Activated naive CD4-positive, alpha-beta T cell treated with anti-CD3 and anti-CD28 coated beads, Interleukin-2, amount 10 ng/mL, durations not matched to agents 7 days and 5 days (primary cell): Measurements from ENCODE around the gene POLD1.

Source experiments
- CTCF ChIA-PET: fragments of 350-600 bp; sonication (Branson Sonifier 250); formaldehyde crosslinking; loops from one replicate; lab custom pipeline; 2021; ENCODE audit warnings: antibody characterized with exemption; lab: Charles Lee
- DNase-seq: peaks from one replicate; pipeline ENCODE4 v3.0.0-alpha.2; 2020
- H3K27ac Mint-ChIP-seq: one replicate; pipeline ENCODE4 v1.8.0; 2021; ENCODE audit warnings: mild to moderate bottlenecking, moderate library complexity, mixed read lengths
- H3K27me3 Mint-ChIP-seq: one replicate; pipeline ENCODE4 v1.8.0; 2021; ENCODE audit warnings: mild to moderate bottlenecking, mixed read lengths
- H3K36me3 Mint-ChIP-seq: one replicate; pipeline ENCODE4 v1.8.0; 2021; ENCODE audit warnings: mixed read lengths
- H3K4me1 Mint-ChIP-seq: one replicate; pipeline ENCODE4 v1.8.0; 2021; ENCODE audit warnings: mixed read lengths
- H3K4me3 Mint-ChIP-seq: one replicate; pipeline ENCODE4 v1.8.0; 2021; ENCODE audit warnings: mild to moderate bottlenecking, moderate library complexity, mixed read lengths
- H3K9me3 Mint-ChIP-seq: one replicate; pipeline ENCODE4 v1.8.0; 2021; ENCODE audit warnings: mixed read lengths

Gene POLD1

DNA sequence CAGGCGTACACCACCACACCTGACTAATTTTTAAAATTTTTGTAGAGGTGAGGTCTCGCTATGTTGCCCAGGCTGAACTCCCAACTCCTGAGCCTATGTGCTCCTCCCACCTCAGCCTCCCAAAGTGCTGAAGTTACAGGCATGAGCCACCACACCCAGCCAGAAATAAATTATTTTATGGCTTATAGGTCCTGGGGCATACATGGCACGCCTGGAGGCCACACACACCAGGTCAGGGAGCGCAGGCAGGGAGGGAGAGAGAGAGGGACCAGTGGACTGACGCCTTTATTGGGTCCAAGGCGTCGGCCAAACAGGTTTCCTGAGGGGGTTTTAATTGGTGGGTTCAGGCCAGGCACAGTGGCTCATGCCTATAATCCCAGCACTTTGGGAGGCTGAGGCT lies 41.4 kb downstream of the POLD1 start:
- Mint-ChIP-seq H3K27ac (no peak overlapping the region), H3K27me3 (peaks cover 30% of the 10 kb centered on the region), H3K9me3 (no peaks in the 10 kb centered on the region), H3K36me3 (no peaks in the 10 kb centered on the region), H3K4me1 (peaks cover 7% of the 10 kb centered on the region), H3K4me3 (no peak overlapping the region)
- CTCF ChIA-PET = no interaction called here
- no peak for DNase-seq

DNA sequence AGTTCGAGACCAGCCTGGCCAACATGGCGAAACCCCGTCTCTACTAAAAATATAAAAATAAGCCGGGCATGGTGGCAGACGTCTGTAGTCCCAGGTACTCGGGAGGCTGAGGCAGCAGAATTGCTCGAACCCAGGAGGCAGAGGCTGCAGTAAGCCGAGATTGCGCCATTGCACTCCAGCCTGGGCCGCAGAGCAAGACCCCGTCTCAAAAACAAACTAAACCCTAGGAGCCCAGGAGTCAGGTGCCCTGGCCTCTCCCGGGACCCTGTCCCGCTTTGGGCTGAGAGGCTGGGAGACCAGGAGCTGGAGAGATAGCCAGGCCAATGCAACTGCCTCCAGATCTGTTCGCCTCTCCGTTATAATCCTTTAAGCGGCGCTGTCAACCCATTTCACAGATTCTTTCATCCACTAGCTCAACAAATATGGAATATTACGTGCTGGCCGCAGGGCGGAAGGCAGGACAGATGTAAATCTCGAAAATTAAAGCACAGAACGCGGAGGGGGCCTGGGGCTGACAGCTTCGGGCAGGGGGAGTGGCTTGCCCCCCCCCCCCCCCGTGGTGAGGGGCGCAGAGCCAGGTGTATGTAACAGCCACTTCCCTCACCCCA lies 43.3 kb downstream of the POLD1 start:
- no peak overlapping the region for H3K27ac Mint-ChIP-seq
- no peaks in the 10 kb centered on the region for H3K9me3 Mint-ChIP-seq
- peaks cover 46% of the 10 kb centered on the region for H3K27me3 Mint-ChIP-seq
- DNase-seq = no peak
- H3K36me3 Mint-ChIP-seq = no peaks in the 10 kb centered on the region
- peaks cover 17% of the 10 kb centered on the region for H3K4me1 Mint-ChIP-seq
- H3K4me3 Mint-ChIP-seq = peak overlapping the region; percentile 21
- CTCF ChIA-PET = no interaction called here

DNA sequence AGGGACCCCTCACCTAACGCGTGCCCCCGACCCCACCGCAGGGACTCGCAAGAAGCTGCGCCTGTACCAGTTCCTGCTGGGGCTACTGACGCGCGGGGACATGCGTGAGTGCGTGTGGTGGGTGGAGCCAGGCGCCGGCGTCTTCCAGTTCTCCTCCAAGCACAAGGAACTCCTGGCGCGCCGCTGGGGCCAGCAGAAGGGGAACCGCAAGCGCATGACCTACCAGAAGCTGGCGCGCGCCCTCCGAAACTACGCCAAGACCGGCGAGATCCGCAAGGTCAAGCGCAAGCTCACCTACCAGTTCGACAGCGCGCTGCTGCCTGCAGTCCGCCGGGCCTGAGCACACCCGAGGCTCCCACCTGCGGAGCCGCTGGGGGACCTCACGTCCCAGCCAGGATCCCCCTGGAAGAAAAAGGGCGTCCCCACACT lies 43.9 kb downstream of the POLD1 start:
- Mint-ChIP-seq H3K4me1 (peaks cover 17% of the 10 kb centered on the region), H3K4me3 (peak overlapping the region; percentile 38), H3K27me3 (peaks cover 52% of the 10 kb centered on the region), H3K9me3 (no peaks in the 10 kb centered on the region), H3K36me3 (no peaks in the 10 kb centered on the region), H3K27ac (no peak overlapping the region)
- DNase-seq = peak; percentile 63
- CTCF ChIA-PET = interaction anchor here (0.8 kb wide), 1 partner anchor 13 kb away, joined by 3 read pairs; no protein-coding TSS in a partner anchor

DNA sequence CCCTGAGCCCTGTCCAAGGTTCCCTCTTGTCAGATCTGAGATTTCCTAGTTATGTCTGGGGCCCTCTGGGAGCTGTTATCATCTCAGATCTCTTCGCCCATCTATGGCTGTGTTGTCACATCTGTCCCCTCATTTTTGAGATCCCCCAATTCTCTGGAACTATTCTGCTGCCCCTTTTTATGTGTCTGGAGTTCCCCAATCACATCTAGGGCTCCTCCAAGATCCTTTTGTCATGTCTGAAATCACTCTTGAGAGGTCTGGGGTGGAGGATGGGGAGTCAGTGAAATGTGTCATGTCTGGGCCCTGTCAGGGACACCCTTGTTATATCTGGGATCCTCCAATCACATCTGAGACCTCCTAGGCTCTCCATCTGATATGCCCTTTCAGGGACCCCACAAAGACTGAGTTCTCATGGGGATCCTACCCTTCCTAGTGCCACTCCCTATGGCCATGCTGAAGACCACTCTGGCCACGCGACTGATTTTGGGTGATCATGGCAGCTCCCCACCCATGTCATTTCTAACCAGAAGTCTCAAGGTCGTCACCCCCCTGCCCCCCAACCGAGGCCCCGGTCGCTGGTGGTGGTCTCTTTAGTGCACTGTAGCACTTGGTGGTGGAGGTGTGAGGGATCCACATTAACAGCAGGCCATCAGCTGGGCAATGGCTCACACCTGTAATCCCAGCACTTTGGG lies 44.8 kb downstream of the POLD1 start:
- Mint-ChIP-seq H3K27ac (no peak overlapping the region), H3K4me1 (peaks cover 17% of the 10 kb centered on the region), H3K36me3 (no peaks in the 10 kb centered on the region), H3K4me3 (no peak overlapping the region), H3K9me3 (no peaks in the 10 kb centered on the region), H3K27me3 (peaks cover 61% of the 10 kb centered on the region)
- DNase-seq = no peak
- CTCF ChIA-PET = interaction anchor here (0.8 kb wide), 1 partner anchor 14 kb away, joined by 3 read pairs; no protein-coding TSS in a partner anchor

DNA sequence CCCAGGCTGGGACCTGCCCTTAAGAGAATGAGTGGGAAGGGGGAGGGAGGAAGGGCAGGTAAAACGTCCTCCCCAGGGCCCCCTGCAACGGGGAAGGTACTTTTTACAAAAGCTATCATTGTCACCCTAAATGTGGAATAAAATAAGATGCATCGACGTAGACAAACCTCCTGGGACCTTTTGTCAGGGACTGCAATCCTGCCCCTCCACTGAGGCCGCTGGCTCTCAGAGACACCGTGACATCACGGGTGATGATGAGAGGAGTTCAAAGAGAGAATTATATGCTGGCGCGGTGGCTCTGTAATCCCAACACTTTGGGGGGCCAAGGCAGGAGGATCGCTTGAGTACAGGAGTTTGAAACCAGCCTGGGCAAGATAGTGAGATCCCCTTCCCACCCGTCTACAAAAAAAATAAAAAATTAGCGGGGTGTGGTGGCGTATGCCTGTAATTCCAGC lies 46.8 kb downstream of the POLD1 start:
- peaks cover 74% of the 10 kb centered on the region for H3K27me3 Mint-ChIP-seq
- no peaks in the 10 kb centered on the region for H3K9me3 Mint-ChIP-seq
- DNase-seq = no peak
- CTCF ChIA-PET = no interaction called here
- H3K4me1 Mint-ChIP-seq = peaks cover 17% of the 10 kb centered on the region
- no peaks in the 10 kb centered on the region for H3K36me3 Mint-ChIP-seq
- peak overlapping the region; percentile 84 for H3K4me3 Mint-ChIP-seq
- no peak overlapping the region for H3K27ac Mint-ChIP-seq

DNA sequence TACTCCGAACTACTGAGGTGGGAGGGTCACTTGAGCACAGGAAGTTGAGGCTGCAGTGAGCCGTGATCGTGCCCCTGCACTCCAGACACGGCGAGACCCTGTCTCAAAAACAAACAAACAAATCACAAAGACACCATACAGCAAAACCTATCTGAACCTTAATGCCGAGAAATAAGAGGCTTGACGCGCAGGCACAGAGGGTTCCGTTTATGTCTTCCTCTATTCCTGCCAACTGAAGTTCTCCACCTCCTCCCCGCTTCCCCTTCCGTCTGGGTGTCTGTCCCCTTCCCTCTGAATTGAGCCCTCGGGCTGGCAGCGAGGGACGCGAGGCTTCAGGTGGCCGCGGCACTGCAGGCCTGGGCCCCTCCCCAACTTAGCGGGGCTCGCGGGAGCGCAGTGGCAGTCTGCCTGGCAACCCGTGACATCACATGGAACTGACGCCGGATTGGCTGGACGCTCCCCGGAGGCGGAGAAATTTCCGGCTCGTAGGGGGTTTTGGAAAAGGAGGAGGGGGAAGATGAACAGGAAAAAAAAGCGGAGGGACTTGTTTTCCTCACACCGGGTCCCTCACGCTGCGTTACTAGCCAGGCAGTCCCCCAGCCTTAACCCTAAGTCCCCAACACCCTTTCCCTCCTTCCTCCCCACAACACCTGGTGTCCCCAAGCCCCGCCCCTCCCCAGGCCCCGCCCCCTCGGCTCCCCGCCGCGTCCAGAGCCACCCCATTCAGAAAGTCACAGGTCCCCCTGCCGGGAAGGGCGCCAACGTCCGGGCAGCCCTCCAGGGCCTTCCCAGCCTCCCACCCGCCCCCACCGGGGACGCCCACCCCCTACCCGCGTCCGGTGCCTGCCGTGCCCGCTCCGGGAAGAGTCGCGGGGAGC lies 47.4 kb downstream of the POLD1 start:
- CTCF ChIA-PET = interaction anchor here (0.7 kb wide), 1 partner anchor 9 kb away, joined by 3 read pairs; no protein-coding TSS in a partner anchor
- DNase-seq = peak; percentile 91
- Mint-ChIP-seq H3K27me3 (peaks cover 81% of the 10 kb centered on the region), H3K9me3 (no peaks in the 10 kb centered on the region), H3K36me3 (no peaks in the 10 kb centered on the region), H3K4me1 (peaks cover 17% of the 10 kb centered on the region), H3K4me3 (peak overlapping the region; percentile 84), H3K27ac (peak overlapping the region; percentile 80)

DNA sequence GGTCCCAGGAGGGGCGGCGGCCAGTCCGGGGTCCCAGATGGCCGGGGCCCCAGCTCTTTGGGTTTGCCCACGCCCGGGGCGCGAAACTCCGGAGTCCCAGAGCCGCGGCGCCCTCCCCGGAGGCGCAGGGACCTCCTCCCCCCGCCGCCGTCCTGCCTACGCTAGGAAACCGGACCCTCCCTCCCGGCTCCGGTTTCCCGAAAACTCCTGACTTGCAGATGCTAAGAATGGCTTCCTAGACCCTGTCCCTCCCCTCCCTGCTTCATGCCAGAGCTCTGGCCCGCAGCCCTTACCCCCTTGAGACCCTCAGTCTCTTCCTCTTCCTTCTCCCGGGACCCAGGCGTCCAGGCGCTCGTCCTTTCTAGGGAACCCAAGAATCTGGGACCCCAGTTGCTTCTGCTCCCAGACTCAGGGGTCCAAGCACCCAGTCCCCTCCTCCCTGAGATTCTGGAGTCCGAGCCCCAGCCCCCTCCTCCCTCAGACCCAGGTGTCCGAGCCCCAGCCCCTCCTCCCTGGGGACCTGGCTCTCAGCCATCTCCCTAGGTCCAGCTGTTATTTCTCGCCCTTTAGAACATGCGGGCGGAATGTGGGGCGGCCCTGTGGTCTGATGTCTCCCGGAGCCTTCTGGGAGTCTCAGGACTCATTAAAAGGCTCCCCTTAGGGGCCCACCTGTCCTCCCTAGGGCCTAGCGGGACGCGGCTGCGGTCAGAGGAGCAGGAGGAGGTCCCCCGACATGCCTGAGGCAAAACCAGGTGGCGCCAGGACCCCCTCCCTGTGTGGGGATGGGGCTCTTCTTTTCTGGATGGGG lies 48.3 kb downstream of the POLD1 start, which contains the start of gene MYBPC2:
MYBPC2 (plus strand) TSS at position 672 of the 808 bp plus-strand sequence; CDS start at position 734, 62 bp downstream.
- Mint-ChIP-seq H3K36me3 (no peaks in the 10 kb centered on the region), H3K4me1 (peaks cover 17% of the 10 kb centered on the region), H3K27ac (peak within 1 kb of the TSS; percentile 80), H3K4me3 (peak within 1 kb of the TSS; percentile 84), H3K9me3 (no peaks in the 10 kb centered on the region), H3K27me3 (peaks cover 83% of the 10 kb centered on the region)
- no peak for DNase-seq
- CTCF ChIA-PET = interaction anchor here (0.7 kb wide), 1 partner anchor 8 kb away, joined by 3 read pairs; no protein-coding TSS in a partner anchor

DNA sequence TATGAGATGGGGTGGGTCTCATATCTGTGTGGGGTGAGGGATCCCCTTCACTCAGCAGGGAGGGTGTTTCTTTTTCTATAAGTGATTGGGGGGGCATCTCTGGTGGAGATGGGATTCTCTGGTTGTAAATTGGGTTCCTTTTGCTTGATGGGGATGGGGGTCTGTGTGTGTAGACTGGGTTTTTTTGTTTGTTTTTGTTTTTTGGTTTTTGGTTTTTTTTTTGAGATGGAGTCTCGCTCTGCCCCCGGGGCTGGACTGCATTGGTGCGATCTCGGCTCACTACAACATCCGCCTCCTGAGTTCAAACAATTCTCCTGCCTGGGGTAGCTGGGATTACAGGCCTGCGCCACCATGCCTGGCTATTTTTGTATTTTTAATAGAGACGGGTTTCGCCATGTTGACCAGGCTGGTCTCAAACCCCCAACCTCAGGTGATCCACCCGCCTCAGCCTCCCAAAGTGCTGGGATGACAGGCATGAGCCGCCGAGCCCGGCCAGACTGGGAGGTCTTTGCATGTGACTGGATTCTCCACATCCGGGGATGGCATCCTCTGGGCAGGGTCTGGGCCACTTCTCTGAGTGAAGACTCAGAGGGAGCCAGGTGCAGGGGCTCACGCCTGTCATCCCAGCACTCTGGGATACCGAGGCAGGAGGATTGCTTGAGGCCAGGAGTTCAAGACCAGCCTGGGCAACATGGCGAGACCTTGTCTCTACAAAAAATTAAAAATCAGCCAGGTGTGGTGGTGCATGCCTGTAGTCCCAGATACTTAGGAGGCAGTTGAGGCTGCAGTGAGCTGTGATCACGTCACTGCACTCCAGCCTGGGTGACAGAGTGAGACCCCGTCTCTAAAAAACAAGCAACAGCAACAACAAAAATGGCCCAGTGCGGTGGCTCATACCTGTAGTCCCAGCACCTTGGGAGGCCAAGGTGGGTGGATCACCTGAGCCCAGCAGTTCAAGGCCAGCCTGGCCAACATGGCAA lies 49.3 kb downstream of the POLD1 start:
- peaks cover 84% of the 10 kb centered on the region for H3K27me3 Mint-ChIP-seq
- no peaks in the 10 kb centered on the region for H3K36me3 Mint-ChIP-seq
- H3K4me1 Mint-ChIP-seq = peaks cover 15% of the 10 kb centered on the region
- no peak overlapping the region for H3K27ac Mint-ChIP-seq
- DNase-seq = no peak
- H3K4me3 Mint-ChIP-seq = peak overlapping the region; percentile 68
- CTCF ChIA-PET = no interaction called here
- no peaks in the 10 kb centered on the region for H3K9me3 Mint-ChIP-seq

DNA sequence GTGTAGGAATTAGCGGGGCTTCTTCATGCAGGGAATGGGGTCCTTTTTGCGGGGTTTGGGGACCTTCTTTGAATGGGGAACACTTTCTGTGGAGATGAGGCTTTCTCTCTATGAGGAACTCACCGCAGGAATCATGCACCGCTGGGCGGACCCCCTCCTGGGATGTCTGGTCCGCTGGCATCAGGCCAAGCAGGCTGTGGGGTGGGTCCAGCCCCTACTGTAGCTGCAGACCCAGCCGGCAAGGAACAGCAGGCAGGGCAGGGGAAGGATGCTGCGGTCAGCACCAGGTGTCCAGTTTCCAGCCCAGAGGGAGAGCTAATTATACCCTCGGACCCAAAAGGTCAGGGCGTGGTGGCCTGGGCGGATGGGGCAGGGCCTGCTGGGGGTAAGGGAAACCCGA lies 50.4 kb downstream of the POLD1 start:
- H3K9me3 Mint-ChIP-seq = no peaks in the 10 kb centered on the region

DNA sequence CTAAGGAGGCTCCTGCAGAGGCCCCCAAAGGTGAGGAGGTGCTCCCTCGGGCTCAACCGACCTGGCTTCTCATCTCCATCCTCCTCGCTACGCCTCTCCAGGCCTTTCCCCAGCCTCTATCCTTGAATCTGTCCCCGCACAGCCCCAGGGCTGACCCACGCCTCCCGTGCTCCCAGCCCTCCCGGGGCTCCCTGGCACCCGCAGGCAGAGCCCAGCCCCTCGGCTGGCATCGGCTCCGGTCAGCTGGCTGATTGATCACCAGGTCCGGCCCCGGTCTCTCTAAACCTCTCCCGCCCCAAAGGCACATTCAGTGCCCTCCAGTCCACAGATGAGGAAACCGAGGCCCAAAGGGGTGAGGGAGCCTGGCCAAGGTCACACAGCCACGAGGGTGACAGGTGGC lies 51.1 kb downstream of the POLD1 start:
- Mint-ChIP-seq H3K9me3 (no peaks in the 10 kb centered on the region), H3K36me3 (no peaks in the 10 kb centered on the region), H3K27me3 (peaks cover 72% of the 10 kb centered on the region), H3K27ac (no peak overlapping the region), H3K4me3 (no peak overlapping the region), H3K4me1 (peaks cover 12% of the 10 kb centered on the region)
- CTCF ChIA-PET = interaction anchor here (1.6 kb wide), 1 partner anchor 19 kb away, joined by 3 read pairs; no protein-coding TSS in a partner anchor
- no peak for DNase-seq

More for the DNA sequence above, 50.4 kb downstream of the POLD1 start:
- Mint-ChIP-seq H3K36me3 (no peaks in the 10 kb centered on the region), H3K27ac (no peak overlapping the region), H3K4me3 (no peak overlapping the region), H3K27me3 (peaks cover 75% of the 10 kb centered on the region), H3K4me1 (peaks cover 12% of the 10 kb centered on the region)
- DNase-seq = no peak
- CTCF ChIA-PET = no interaction called here

DNA sequence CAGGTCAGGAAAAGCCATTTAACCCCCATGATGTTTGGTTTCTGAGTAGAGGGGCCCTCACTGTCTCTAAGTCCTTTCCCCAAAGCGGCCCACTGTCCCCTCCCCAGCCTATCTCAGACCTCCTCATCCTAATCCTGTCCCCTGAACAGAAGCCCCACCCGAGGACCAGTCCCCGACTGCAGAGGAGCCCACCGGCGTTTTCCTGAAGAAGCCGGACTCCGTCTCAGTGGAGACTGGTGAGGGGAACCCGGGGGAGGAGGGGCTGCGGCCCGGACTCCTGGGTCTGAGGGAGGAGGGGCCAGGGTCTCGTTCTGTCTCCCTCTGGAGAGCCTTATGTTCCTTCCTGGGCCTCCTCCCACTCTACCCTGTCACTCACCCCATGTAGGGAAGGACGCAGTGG lies 51.5 kb downstream of the POLD1 start:
- Mint-ChIP-seq H3K9me3 (no peaks in the 10 kb centered on the region), H3K4me1 (peaks cover 10% of the 10 kb centered on the region), H3K27ac (no peak overlapping the region), H3K4me3 (no peak overlapping the region), H3K27me3 (peaks cover 70% of the 10 kb centered on the region), H3K36me3 (no peaks in the 10 kb centered on the region)
- CTCF ChIA-PET = interaction anchor here (1.6 kb wide), 1 partner anchor 20 kb away, joined by 3 read pairs; no protein-coding TSS in a partner anchor
- DNase-seq = no peak

DNA sequence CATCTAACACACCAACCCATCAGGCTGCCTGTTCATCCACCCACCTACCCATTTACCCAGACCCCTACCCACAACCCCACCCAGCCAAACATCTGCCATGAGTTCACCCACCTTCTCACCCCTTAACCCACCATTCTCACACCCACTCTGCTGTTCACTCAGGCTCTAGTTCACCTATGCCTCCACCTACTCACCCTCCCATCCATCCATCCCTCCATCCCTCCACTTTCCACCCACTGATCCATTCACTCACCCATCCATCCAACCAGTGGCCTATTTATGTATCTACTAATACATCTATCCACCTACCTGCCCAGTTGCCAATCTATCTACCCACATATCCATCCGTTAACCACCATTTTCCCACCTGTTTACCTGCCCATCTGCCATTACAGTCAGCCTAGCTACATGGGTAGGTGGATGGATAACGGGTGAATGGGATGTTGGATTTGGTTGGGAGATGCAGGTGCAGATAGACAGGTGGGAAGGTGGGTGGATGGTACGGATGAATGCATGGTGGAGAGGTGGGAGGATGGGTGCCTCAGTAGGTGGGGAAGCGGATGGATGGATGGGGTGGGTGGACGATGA lies 53.8 kb downstream of the POLD1 start:
- Mint-ChIP-seq H3K36me3 (no peaks in the 10 kb centered on the region), H3K27ac (no peak overlapping the region), H3K27me3 (peaks cover 51% of the 10 kb centered on the region), H3K4me3 (no peak overlapping the region), H3K4me1 (no peaks in the 10 kb centered on the region), H3K9me3 (no peaks in the 10 kb centered on the region)
- no peak for DNase-seq
- CTCF ChIA-PET = interaction anchor here (1.6 kb wide), 1 partner anchor 49 kb away, joined by 7 read pairs; no protein-coding TSS in a partner anchor
